Ishikawa (cell line): ENCODE measurements around the gene GRPEL2.

Source experiments
- CEBPB ChIP-seq: IDR thresholded peaks from 2 replicates; pipeline ENCODE4 v1.6.1; 2012
- EP300 ChIP-seq: IDR thresholded peaks from 2 replicates; pipeline ENCODE4 v1.6.1; 2012; ENCODE audit warnings: borderline replicate concordance
- RAD21 ChIP-seq: IDR thresholded peaks from 2 replicates; pipeline ENCODE4 v1.6.1; 2012; ENCODE audit warnings: low read depth
- TAF1 ChIP-seq: IDR thresholded peaks from 2 replicates; pipeline ENCODE4 v1.6.1; 2012; ENCODE audit warnings: low read depth, mild to moderate bottlenecking
- TCF12 ChIP-seq: IDR thresholded peaks from 2 replicates; pipeline ENCODE4 v1.6.1; 2012; ENCODE audit warnings: low read depth
- YY1 ChIP-seq: IDR thresholded peaks from 2 replicates; pipeline ENCODE4 v1.6.1; 2012; ENCODE audit warnings: low read depth

DNA sequence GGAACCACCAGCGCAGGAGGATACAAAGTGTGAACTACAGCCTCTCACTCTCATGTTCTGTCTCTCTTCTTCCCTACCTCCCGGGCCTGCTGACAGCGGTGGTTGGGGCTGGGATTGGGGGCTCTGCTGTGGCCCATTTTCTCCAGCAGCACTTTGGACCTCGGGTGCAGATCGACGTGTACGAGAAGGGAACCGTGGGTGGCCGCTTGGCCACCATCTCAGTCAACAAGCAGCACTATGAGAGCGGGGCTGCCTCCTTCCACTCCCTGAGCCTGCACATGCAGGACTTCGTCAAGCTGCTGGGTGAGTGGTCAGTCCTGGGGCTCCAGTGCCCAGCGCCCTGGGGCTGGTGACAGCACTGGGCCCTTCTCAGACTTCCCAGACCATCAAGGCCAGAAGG lies 17.2 kb downstream of the GRPEL2 start:
- no peak for TF ChIP-seq CEBPB
- no peak for TF ChIP-seq TCF12
- TF ChIP-seq YY1 = no peak
- TF ChIP-seq TAF1 = no peak
- no peak for TF ChIP-seq RAD21
- TF ChIP-seq EP300 = no peak
